Stimulated activated CD8-positive, alpha-beta memory T cell treated with anti-CD3 and anti-CD28 coated beads, Interleukin-15, amount 100 ng/mL, for 4 hours (primary cell): ENCODE results near the gene CSK.

Source experiments
- DNase-seq, 2 donors: peaks; one replicate each; pipeline ENCODE4 v3.0.0-alpha.2; 2020; ENCODE audit warnings: low read depth in 2 of 2

Gene CSK

DNA sequence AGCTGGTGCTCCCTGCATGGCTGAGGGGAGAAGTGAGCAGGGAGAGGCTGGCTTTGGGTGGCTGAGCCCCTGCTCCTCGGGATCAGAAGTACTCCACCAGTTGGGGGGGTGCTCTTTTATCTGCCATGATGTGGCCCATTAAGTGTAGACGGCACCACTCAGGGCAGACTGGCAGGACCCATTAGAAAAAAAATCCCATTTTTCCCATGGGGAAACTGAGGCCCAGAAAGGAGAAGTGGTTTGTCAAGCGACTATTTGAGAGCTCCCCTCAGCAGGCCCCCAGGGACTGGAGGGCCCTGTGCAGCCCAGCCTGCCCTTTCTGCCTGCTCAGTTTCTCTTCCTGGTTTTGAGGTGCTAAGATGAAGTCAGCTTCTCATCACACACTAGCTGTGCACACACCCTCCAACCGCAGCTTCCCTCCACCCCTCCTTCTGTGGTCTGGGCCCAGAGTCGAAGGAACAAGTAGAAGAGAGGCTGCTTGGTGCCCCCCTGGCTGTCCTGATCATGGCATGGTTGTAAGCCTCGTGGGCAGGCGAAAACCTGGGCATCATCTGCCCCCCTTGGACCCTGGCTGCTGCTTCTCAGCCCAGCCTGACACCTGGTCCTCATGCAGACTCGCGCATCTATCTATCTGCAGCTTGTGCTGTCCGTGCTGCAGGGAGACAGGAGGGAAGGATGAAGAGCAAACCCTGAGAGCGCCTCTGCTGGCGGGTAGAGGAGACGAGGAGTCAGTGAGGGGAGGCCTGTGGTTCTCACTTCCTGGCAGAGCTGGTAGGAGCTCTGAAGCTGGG lies 5.6 kb downstream of the CSK start:
- DNase-seq, result peak; percentile 72 to 84

DNA sequence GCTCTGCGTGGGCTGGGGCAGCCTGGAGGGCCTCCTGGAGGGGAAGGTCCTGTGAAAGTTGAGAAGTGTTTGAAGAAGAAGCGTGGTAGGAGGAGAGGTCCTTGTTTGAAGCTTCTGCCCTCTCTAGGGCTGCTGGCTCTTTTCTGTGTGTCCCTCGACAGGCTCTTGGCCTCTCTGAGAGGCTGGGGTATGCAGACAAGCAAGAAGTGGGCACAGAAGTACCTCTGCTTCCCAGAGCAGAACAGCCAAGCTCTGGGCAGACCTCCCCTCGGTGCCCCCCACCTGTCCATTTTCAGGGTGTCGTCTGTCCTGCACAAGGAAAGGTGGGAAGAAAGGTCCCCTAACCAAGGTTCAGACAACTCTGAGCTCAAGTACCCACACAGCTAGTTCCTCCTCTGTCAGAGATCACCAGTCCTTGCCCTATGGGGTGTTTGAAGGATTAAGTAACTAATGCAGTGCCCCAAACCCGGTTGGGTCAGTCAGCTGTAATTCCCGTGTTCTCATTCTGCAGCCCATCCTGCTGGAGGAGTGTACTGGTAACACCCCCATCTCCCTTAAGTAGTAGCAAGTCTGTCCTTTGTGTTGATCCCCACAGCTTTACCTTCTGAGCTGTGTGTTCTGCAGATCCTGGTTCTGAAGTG lies 6.3 kb downstream of the CSK start:
- no peak for DNase-seq

DNA sequence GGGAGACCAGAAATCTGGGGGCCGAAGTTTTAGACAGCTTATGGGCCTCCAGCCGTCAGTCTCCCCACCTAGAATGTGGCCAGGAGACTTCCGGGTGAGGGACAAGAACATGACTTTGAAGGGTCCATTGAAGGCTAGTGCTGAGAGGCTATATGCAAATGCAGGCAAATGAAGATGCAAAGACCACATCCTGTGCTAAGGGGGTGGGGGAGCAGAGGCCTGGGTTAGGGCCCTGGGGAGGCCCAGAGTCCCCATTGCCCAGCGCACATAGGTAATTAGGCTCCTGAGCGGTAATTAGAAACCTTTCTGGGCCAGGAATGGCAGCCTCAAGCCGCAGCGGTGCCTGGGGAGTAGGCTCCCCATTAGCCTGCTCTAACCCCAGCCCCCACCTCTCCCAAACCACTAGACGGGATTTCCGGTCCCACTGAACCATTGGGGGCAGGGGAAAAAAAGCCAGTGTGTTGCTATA lies 6.8 kb downstream of the CSK start:
- no peak for DNase-seq

DNA sequence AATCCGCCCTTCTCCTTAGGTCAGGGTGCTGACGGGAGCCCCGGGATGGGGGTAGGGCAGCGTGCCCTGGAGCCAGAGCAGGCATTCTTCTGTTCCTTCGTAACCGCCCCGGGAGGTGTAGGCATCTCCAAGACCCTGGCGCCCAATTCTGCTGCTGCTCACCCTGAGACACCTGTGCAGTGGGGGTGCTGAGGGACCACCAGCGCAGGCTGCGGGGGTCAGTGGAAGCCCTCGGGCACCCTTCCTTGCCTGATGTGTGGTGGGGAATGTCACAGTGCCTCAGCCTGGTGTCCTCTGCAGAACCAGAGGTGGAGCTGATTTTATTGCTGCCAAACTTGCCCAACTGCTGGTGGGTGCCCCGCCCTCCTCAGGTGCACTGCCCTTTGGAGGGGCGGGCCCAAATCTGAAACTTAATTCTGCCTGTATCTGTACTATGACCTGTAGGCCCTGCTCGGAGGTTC lies 7.3 kb downstream of the CSK start:
- no peak for DNase-seq

DNA sequence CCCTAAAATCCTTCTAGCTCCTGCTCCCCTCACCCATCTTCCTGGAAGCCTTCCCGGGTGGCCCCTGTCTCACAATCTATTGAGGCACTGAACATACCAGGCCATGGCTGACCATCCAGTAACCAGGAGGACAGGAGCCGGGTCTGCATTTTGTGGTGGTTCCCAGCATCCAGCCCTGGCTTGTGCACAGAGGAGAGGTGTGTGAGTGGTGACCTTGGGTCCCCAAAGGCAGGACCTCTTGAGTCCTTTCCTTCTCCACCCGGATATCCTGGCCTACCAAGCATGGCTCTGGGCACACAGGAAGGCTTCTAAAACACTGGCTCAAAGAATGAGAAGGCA lies 7.8 kb downstream of the CSK start:
- DNase-seq, result no peak

DNA sequence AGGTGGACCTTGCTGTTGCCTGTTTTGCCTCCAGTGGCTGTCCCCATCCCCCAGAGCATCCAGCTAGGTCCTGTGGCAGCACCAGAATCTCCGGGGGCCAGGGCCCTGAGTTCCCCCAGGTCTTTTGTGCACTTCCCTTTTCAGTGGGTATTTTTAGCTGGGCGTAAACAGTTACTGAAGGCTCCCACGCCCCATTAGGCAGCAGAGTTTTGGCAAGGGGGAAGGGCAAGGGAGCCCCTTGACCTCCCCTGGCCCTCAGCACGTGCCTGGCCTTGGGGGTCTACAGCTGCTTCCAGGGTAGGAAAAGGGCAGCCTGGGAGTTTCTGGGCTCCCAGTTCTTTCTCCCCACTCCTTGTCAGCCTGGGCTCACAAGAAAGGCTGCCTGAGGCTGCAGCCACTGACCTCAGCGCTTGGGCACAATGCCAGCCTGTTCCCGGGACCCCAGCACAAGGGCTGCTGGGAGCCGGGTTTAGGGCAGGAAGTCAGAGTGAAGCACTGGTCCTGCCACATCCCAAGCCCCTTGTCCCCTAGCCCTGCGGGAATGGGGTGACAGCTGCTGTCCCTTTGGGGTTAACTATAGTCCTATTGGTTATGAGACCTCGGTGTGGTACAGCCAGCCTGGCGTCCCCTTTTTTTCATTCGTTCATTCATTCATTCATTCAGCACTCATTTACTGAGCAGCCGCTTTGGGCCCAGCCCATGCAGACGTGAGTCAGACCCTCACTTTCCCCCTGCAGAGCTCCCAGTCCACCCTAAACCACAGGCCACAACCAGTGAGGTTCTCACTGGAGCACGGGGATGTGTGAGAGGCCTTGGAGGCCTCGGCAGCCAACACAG lies 8.4 kb downstream of the CSK start:
- DNase-seq, result no peak

DNA sequence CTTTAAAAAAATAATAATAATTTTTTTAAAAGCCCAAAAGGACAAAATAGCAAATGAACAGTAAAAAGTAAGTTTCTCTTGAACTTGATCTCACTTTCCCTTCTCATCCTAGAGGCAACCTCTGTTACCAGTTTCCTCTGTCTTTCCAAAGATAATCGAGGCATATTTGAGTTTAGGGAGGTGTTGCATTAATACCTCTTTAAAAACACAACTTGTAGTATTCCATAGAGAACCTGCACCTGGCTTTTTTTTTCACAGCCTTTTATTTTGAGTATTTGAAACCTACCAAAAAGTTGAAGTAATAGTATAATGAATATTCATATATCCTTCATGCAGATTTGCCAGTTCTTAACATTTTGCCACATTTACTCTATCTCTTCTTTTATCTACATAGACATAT lies 9.1 kb downstream of the CSK start:
- no peak for DNase-seq

DNA sequence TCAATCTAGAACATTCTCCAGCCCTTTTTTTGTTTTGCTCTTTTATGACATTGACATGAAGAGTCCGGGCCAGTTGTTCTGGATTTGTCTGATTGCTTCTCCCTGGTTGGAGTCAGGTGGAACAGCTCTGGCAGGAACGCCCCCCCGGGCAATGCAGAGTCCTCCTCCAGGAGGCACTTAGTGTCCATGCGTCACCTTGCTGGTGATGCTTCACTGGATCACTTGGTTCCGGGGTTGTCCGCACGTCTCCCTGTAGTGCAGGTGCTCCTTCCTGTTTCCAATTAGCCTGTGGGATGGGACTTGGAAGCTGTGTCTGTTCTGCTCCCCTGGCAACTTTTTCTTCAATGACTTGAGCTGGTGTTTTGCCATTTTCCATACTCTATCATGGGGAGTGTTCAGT lies 9.8 kb downstream of the CSK start:
- DNase-seq, result no peak

DNA sequence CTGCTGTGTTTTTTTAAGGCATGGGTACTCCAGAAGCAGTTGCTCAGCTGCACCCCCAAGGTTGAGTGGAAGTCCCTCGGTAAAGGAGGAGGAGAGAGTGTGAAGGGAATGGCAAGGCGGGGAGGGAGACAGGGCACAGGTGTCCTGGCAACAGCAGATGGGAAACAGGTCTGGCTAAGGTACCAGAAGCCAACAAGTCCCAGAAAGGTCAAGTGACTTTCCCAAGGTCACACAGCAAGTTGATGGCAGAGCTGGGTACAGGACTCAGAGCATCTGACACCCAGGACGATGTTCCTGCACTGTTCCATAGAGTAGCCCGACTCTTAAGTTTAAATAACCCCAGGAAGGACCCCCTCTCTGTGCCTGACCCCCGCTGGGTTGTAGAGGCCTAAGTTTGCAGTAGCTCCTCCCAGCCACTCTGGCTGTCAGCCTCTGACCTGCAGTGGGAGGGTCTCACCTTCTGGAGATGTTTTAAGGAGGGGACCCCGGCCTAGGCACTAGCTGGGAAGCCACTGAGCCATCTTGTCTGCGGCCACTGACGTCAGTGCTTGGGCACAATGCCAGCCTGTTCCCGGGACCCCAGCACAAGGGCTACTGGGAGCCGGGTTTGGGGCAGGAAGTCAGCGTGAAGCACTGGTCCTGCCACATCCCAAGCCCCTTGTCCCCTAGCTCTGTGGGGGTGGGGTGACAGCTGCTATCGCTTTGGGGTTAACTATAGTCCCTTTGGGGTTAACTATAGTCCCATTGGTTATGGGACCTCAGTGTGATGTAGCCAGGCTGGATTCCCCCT lies 10.5 kb downstream of the CSK start:
- DNase-seq, result no peak

DNA sequence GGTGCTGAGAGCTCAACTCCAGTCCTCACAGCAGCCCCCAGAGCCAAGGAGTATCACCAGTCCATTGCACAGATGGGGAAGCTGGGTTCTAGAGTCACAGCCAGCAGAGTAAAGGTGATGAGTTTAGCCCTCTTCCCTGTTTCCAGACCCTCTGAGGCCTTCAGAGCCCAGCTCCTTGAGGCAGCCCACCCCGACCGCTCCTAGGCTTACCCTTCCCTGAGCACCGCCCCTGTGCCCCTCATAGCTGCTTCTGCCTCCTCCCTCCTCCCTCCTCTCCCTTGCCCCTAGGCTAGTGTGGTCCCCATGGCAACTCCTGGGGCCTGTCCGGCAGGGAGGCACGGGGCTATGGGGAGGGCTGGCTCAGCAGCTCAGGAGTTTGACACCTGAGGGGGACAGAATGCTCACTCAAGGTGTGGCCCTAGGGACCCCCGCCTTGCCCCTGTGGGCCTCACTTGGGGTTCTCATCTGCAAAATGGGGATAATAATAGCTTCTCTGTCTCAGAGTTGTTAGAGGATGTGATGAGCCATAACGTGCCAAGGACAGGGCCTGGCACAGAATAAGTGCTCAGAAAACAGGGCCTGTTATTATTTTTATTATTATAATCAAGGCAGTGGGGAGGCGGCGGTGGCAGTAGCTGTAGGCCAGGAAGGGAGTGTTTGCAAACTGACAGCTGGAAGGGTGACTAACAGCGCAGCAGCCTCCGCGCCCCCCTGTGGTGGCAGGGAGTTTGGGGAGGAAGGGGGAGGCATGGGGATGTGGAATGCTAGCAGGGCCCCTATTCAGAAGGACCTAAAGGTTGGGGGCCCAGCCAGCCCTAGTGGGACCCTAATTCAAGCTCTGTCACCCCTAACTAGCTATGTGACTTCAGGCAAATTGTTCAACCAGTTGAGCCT lies 11.5 kb downstream of the CSK start:
- DNase-seq, result peak in 1 of 2 donors; percentile 62

DNA sequence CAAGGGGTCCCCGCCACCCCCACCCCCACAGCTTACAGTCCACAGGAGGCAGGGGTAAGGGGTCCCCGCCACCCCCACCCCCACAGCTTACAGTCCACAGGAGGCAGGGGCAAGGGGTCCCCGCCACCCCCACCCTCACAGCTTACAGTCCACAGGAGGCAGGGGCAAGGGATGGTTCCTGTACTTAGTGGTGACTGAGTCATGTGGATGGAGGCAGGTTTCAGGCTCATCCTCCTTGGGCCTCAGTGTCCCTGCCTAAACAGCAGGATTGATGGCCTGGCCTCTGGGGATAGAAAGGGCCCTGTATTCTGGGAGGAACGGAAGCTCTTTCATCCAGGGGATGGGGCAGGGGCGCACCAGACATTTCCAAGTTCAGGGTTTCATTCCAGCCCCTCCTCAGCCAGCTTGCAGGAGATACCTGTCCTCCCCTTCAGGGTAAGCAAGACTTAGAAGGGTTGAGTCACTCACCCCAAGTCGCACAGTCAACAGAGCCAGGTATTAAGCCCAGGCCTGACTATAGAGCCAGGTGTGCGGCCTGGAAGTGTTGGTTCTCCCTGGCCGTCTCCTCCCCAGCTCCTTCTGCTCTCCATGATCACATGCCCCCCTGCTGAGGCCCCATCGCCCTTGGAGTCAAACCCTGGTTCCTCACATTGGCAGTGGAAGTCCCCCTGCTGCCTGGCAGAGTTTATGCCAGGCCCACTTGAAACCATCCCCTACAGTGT lies 12.5 kb downstream of the CSK start:
- no peak for DNase-seq

DNA sequence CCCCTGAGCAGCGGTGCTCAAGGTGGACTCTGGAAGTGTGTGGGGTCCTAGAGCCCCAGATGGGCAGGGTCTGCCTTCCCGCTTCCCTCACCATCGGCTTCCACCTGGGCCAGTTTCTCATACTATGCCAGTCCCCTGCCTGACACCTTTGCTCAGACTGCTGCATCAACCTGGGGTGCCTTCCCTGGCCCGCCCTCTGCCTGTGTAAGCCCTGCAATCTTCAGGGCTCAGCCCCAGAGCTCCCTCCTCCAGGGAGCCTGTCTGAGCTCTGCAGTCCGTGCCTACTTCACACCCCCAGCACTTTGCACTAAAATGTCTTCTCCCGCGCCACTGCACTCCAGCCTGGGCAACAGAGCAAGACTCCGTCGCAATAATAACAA lies 13.1 kb downstream of the CSK start:
- DNase-seq, result no peak

DNA sequence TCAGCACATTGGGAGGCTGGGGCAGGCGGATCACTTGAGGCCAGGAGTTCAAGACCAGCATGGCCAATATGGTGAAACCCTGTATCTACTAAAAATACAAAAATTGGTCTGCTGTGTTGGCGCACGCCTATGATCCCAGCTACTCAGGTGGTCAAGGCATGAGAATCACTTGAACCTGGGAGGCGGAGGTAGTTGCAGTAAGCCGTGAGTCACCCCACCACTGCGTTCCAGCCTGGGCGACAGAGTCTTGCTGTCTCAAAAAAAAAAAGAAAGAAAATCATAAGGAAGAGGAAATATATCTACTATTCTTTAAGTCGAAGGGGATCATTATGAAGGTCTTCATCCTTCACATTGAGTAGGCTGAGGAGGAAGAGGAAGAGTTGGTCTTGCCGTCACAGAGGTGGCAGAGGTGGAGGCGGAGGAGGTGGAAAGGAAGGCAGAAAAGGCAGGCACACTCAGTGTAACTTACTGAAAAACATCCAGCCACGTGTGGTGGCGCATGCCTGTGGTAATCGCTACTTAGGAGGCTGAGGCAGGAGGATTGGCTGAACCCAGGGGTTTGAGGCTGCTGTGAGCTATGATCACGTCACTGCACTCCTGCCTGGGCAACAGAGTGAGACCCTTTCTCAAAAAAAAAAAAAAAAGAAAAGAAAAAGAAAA lies 14.2 kb downstream of the CSK start:
- no peak for DNase-seq

DNA sequence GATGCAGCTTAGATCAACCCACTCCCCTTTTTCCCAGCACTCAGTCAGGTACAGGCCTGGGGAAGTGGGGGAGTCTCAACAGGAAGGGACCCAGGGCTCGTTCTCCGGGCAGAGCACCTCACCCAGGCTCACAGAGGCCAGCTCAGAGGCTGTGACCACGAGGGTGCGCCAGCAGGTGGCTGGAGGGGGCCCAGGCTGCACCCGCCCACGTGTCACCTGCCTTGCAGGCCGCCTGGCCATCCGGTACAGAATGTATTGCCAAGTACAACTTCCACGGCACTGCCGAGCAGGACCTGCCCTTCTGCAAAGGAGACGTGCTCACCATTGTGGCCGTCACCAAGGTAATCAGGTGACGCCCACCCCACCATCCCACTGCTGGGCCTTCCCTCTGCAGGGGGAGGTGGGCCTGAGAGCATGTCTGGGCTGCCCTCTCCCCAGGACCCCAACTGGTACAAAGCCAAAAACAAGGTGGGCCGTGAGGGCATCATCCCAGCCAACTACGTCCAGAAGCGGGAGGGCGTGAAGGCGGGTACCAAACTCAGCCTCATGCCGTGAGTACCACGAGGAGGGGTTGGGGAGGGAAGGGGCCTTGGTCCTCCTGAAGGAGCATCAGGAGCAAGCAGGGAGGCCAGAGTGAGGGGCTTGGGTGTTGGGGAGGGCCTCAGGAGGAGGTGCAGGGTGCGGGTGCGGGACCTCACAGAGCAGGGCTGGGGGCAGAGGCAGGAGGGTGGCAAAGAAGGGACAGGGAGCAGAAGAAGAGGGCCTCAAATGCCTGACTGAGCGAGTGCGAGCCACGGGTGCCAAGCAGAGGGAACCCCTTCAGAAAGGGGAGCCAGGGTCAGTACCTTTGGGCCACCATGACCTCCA lies 16.7 kb downstream of the CSK start:
- no peak for DNase-seq

DNA sequence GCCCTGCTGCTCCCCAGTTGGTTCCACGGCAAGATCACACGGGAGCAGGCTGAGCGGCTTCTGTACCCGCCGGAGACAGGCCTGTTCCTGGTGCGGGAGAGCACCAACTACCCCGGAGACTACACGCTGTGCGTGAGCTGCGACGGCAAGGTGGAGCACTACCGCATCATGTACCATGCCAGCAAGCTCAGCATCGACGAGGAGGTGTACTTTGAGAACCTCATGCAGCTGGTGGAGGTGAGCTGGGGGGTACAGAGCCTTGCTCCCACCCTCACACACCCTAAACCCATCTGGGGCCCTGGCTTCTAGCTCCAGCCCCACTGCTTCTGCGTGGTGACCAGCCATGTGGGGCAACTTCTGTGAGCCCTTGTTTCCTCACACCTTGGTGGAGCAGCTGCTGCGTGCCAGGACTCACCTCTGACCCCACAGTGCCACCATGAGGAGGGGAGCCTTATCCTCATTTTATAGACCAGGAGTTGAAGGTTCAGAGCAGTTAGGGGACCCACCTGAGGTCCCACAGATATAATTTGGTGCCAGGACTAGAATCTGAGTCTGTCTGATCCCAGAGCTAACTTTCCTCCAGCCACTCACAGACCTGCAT lies 17.5 kb downstream of the CSK start:
- no peak for DNase-seq

DNA sequence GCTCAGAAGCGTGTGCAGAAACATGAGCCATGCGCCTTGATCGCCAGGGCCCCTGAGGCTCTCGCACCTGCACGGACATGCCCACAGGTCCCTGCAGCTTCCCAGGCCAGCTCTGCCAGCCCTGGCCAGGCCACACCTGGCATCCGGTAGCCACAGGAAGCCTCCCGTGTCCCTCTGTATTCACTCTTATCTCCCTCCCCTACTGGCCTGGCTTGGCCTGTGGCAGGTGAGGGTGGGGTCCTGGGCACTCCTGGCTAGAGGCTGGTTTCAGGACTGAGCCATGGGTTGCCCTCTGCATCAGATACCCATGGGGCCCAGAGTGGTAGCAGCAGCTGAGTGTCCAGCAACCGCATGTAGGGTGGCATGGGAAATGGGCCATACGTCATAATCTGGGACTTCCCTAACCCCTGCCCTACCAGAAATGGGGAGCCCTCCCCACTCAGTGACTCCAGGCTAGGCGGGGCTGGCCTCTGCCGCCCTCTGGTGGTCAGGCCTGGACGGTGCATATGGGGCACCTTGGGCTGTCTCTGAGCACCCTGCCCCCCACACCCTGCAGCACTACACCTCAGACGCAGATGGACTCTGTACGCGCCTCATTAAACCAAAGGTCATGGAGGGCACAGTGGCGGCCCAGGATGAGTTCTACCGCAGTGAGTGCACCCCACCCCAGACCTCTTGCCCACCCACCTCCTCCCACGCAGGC lies 18.1 kb downstream of the CSK start:
- DNase-seq, result peak; percentile 64 to 71

DNA sequence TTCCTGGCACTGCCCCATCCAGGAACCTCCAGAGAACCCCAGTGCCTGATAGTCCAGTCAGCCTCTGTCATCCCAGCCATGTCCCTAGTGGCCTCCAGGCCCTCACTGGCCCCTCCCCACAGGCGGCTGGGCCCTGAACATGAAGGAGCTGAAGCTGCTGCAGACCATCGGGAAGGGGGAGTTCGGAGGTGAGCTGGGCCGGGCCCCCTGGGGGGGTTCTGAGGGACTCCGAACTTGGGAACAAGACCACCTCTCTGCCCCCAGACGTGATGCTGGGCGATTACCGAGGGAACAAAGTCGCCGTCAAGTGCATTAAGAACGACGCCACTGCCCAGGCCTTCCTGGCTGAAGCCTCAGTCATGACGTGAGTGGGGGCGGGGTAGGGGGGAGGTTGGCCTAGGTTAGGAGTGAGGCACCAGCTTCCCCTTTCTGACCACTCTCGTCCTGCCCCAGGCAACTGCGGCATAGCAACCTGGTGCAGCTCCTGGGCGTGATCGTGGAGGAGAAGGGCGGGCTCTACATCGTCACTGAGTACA lies 18.7 kb downstream of the CSK start:
- no peak for DNase-seq
